Muscle of leg (tissue), 16 donors: ENCODE results near the gene DHRS7. TPM values are rescaled to one million over a fixed set of nuclear protein-coding genes. Genes with fewer than 3 reads are reported as not detected.

Experiments used
- DNase-seq: peaks from one replicate; pipeline ENCODE4 v3.0.0; 2013
- H3K27ac ChIP-seq: one replicate; pipeline ENCODE4 v1.5.1; 2013; ENCODE audit warnings: mild to moderate bottlenecking, low read length, control low read depth
- H3K27me3 ChIP-seq: one replicate; pipeline ENCODE4 v1.6.1; 2013; ENCODE audit warnings: low read length; ENCODE audit not compliant: control insufficient read depth, insufficient read depth
- H3K36me3 ChIP-seq: one replicate; pipeline ENCODE4 v1.6.1; 2013; ENCODE audit warnings: low read length; ENCODE audit not compliant: control insufficient read depth, insufficient read depth
- H3K4me1 ChIP-seq: one replicate; pipeline ENCODE4 v1.6.1; 2013; ENCODE audit warnings: low read length; ENCODE audit not compliant: control insufficient read depth, insufficient read depth
- H3K4me3 ChIP-seq: one replicate; pipeline ENCODE4 v1.5.1; 2013; ENCODE audit warnings: low read length, control low read depth
- H3K9me3 ChIP-seq: replicated peaks from 2 replicates; pipeline ENCODE4 v1.6.1; 2013; ENCODE audit warnings: low read depth, low read length; ENCODE audit not compliant: control insufficient read depth
- WGBS: methylation state at CpG from one replicate; pipeline ENCODE4 v1.1.5; 2013; ENCODE audit warnings: missing lambda C conversion rate; ENCODE audit not compliant: insufficient coverage; 5-methylcytosine and 5-hydroxymethylcytosine counted together
- long read RNA-seq, 11 donors: transcript quantifications; one replicate each; lab custom pipeline, GENCODE V29; 2026
- polyA plus RNA-seq, 8 donors: library from polyadenylated mRNA; unstranded; fragments of 120-200 nt; gene quantifications; one replicate each; pipeline versions ENCODE4 v1.2.1 to v1.2.3, GENCODE V29; 2013; ENCODE audit warnings: inconsistent platforms in 1 of 8, low replicate concordance in 1 of 8; ENCODE audit not compliant: insufficient read length in 8 of 8, insufficient read depth in 1 of 8
- total RNA-seq: library from RNA; stranded (reverse); fragments of 120-200 nt; gene quantifications from one replicate; pipeline ENCODE4 v1.2.4, GENCODE V29; 2013

The DHRS7 gene, protein sequence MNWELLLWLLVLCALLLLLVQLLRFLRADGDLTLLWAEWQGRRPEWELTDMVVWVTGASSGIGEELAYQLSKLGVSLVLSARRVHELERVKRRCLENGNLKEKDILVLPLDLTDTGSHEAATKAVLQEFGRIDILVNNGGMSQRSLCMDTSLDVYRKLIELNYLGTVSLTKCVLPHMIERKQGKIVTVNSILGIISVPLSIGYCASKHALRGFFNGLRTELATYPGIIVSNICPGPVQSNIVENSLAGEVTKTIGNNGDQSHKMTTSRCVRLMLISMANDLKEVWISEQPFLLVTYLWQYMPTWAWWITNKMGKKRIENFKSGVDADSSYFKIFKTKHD
- total RNA-seq (87.8 TPM), polyA plus RNA-seq (10 to 100 TPM; 61.9 to 88.4 (median 68.7) TPM)
- long read RNA-seq, donor 1, transcript DHRS7-209 (7 exons, 1,322 nt), result major isoform, 30 of 36 reads
- long read RNA-seq, donor 1, partial matches to known transcripts, result 0 of 36 reads
- long read RNA-seq, donor 1, other reads (novel, unspliced or antisense), result 0 of 36 reads
- long read RNA-seq, donor 2, transcript DHRS7-209 (7 exons, 1,322 nt), result major isoform, 8 of 11 reads
- long read RNA-seq, donor 2, partial matches to known transcripts, result 0 of 11 reads
- long read RNA-seq, donor 2, other reads (novel, unspliced or antisense), result 0 of 11 reads
- long read RNA-seq, donor 3, transcript DHRS7-209 (7 exons, 1,322 nt), result major isoform, 58 of 66 reads
- long read RNA-seq, donor 3, partial matches to known transcripts, result 0 of 66 reads
- long read RNA-seq, donor 3, other reads (novel, unspliced or antisense), result 0 of 66 reads
- long read RNA-seq, donor 4, transcript DHRS7-209 (7 exons, 1,322 nt), result major isoform, 18 of 22 reads
- long read RNA-seq, donor 4, partial matches to known transcripts, result 0 of 22 reads
- long read RNA-seq, donor 4, other reads (novel, unspliced or antisense), result 0 of 22 reads
- long read RNA-seq, donor 5, transcript DHRS7-207 (4 exons, 924 nt), result minor isoform, 6 of 129 reads
- long read RNA-seq, donor 5, transcript DHRS7-209 (7 exons, 1,322 nt), result major isoform, 94 of 129 reads
- long read RNA-seq, donor 5, transcript DHRS7-206 (2 exons, 563 nt), result minor isoform, 15 of 129 reads
- long read RNA-seq, donor 5, partial matches to known transcripts, result 12 of 129 reads
- long read RNA-seq, donor 5, other reads (novel, unspliced or antisense), result 0 of 129 reads
- long read RNA-seq, donor 6, transcript DHRS7-206 (2 exons, 563 nt), result minor isoform, 6 of 78 reads
- long read RNA-seq, donor 6, transcript DHRS7-209 (7 exons, 1,322 nt), result major isoform, 66 of 78 reads
- long read RNA-seq, donor 6, transcript DHRS7-207 (4 exons, 924 nt), result minor isoform, 5 of 78 reads
- long read RNA-seq, donor 6, partial matches to known transcripts, result 0 of 78 reads
- long read RNA-seq, donor 6, other reads (novel, unspliced or antisense), result 0 of 78 reads
- long read RNA-seq, donor 7, transcript DHRS7-206 (2 exons, 563 nt), result minor isoform, 9 of 64 reads
- long read RNA-seq, donor 7, transcript DHRS7-207 (4 exons, 924 nt), result minor isoform, 6 of 64 reads
- long read RNA-seq, donor 7, transcript DHRS7-209 (7 exons, 1,322 nt), result major isoform, 41 of 64 reads
- long read RNA-seq, donor 7, partial matches to known transcripts, result 5 of 64 reads
- long read RNA-seq, donor 7, other reads (novel, unspliced or antisense), result 0 of 64 reads
- long read RNA-seq, donor 8, transcript DHRS7-209 (7 exons, 1,322 nt), result major isoform, 24 of 30 reads
- long read RNA-seq, donor 8, transcript DHRS7-206 (2 exons, 563 nt), result minor isoform, 6 of 30 reads
- long read RNA-seq, donor 8, partial matches to known transcripts, result 0 of 30 reads
- long read RNA-seq, donor 8, other reads (novel, unspliced or antisense), result 0 of 30 reads
- long read RNA-seq, donor 9, transcript DHRS7-209 (7 exons, 1,322 nt), result major isoform, 42 of 69 reads
- long read RNA-seq, donor 9, transcript DHRS7-206 (2 exons, 563 nt), result minor isoform, 12 of 69 reads
- long read RNA-seq, donor 9, partial matches to known transcripts, result 12 of 69 reads
- long read RNA-seq, donor 9, other reads (novel, unspliced or antisense), result 0 of 69 reads
- long read RNA-seq, donor 10, transcript DHRS7-206 (2 exons, 563 nt), result minor isoform, 29 of 111 reads
- long read RNA-seq, donor 10, transcript DHRS7-209 (7 exons, 1,322 nt), result major isoform, 51 of 111 reads
- long read RNA-seq, donor 10, partial matches to known transcripts, result 29 of 111 reads
- long read RNA-seq, donor 10, other reads (novel, unspliced or antisense), result 0 of 111 reads
- long read RNA-seq, donor 11, transcript DHRS7-206 (2 exons, 563 nt), result minor isoform, 17 of 97 reads
- long read RNA-seq, donor 11, transcript DHRS7-209 (7 exons, 1,322 nt), result major isoform, 61 of 97 reads
- long read RNA-seq, donor 11, partial matches to known transcripts, result 16 of 97 reads
- long read RNA-seq, donor 11, other reads (novel, unspliced or antisense), result 0 of 97 reads

DNA sequence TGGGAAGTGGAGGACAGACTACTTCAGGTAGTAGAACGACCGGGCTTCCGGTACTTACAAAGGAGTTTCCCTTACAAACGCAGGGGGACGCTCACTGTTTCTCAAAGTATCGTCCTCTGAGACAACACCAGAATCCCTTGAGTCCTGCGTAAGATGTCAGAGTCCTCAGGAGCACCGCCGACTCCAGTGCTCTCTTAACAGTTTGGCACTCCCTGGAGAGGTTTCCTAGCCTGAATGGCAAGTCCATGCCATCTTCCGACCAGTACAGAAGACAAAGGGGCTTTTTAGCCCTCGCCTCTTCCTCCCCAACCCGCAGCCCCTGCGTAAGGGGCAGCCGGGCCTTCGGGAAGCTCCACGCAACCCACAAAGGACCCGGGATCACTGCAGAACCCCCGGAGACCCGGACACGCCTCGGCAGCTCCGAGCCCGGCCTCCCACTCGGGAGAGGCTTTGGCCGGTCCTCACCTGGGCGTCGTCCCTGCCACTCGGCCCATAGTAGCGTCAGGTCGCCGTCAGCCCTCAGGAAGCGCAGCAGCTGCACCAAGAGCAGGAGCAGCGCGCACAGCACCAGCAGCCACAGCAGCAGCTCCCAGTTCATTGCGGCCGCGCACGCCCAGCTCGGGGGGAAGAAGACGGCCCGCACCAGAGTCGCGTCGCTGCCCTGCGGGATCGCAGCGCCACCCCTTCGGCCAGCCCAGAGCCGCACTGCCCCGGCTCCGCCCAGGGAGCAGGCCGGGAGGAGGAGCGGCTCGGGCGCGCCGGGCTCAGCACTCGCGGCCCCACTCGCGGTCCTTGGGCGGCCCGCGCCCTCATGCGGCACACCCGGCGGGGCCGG is at the start of gene DHRS7:
Gene DHRS7 (minus strand): TSS at position 687 of the 835 bp plus-strand sequence. CDS start 89 bp downstream, at position 598.
- no peaks in the 10 kb centered on the region for H3K36me3 ChIP-seq
- H3K4me3 ChIP-seq, result peak within 1 kb of the TSS; percentile 94
- under 1% methylated on average over 63 of the region's 68 CpGs for WGBS
- H3K27ac ChIP-seq, result peak within 1 kb of the TSS; percentile 95
- no peaks in the 10 kb centered on the region for H3K9me3 ChIP-seq
- H3K4me1 ChIP-seq, result peaks cover 10% of the 10 kb centered on the region
- DNase-seq, result peak; percentile 93
- peaks cover 2% of the 10 kb centered on the region for H3K27me3 ChIP-seq

DNA sequence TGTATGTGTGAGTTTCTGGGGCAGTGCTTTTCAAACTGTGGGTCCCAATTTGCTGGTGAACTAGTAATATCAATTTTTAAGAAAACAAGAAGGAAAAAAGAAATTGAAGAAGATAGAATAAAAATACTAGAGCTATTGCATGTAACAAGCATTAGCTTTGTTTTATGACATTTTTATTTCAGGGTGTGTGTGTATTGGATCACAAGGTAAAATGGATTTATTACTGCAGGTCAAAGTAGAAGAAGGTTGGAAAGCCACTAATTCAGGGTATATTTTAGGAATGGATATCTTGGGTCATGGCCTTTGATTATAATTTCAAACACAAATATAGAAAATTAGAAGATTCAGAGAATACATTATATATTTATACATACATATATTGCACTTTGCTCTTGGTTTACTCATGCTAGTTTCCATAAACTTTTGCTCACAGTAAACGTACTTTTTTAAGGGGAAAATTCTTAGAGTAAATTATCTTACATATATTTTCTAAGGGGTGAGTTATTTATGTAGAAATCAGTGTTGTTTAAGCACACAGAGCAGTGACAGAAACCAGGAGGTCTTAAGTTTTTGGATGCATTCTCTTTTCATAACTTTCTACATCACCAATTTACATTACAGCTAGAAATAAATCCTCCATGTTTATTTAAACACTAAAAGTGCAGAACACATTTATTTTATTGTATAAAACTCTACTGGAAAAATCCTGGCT is 49.4 kb upstream of the DHRS7 start:
- H3K9me3 ChIP-seq, result no peaks in the 10 kb centered on the region
- no peak overlapping the region for H3K4me3 ChIP-seq
- no CpG with 5 or more reads among the region's 1 CpG for WGBS
- H3K4me1 ChIP-seq, result peaks cover 17% of the 10 kb centered on the region
- no peak for DNase-seq
- H3K27me3 ChIP-seq, result no peaks in the 10 kb centered on the region
- H3K36me3 ChIP-seq, result no peaks in the 10 kb centered on the region
- H3K27ac ChIP-seq, result peak overlapping the region; percentile 11

DNA sequence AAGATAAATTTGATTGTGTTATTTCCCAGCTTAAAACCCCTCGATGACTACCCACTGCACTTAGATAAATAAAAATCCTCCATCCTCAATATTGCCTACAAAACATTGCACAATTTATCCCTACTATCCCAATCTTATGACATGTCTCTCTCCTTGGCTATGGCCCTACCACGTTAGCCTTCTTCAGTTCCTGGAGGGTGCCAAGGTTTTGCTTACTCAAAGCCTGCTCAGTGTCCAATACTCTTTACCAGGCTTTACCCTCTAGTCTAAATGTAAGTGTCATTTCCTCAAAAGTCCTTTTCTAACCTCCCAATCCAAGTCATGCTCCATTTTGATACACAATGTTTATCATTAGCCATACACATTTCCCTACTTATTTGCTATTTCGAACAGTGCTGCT is 48.8 kb upstream of the DHRS7 start:
- H3K9me3 ChIP-seq, result no peaks in the 10 kb centered on the region
- H3K27me3 ChIP-seq, result no peaks in the 10 kb centered on the region
- peaks cover 17% of the 10 kb centered on the region for H3K4me1 ChIP-seq
- H3K27ac ChIP-seq, result no peak overlapping the region
- 80% methylated on average over 2 of the region's 3 CpGs for WGBS
- no peak for DNase-seq
- H3K4me3 ChIP-seq, result no peak overlapping the region
- H3K36me3 ChIP-seq, result no peaks in the 10 kb centered on the region

DNA sequence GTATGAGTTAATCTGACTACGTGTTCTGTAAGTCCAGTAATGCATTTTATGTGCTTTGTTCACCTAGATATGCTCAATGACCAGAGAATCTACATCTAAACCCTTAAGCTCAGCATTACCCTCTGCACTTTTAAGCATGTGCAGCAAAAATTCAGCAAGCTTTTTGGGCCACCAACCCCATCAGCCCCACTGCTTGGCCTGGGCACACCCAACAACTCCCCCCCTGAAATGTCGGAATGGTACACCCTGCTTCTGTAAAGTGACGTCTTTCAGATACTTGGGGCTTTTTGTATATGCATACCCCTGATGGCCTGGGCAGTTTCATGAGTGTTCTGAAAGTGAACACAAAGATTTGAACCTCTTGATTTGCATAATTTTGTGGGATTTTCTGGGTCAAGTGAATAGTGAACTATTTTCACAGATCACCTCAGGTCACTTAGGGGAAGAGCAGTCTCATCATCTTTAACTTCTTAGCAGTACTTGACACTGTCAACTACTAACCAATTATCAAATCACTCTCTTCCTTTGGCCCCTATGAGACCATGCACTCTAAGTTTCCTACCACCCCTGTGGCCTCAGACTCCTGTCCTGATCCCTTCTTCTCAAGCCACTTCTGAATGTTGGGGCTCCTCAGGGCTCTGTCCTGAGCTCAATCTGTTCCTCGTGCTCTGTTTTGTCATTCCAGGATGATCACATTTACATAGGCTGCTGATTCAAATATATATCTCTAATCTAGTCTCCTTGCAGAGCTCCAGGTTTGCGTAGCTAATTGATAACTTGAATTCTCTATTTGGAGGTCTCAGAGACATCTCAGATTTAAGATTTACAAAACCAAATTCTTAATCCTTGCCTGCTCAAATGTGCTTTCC is 47.5 kb upstream of the DHRS7 start:
- H3K4me1 ChIP-seq, result peaks cover 13% of the 10 kb centered on the region
- no peaks in the 10 kb centered on the region for H3K36me3 ChIP-seq
- no peaks in the 10 kb centered on the region for H3K9me3 ChIP-seq
- 80% methylated on average over 1 of the region's 5 CpGs for WGBS
- no peak overlapping the region for H3K27ac ChIP-seq
- DNase-seq, result no peak
- no peaks in the 10 kb centered on the region for H3K27me3 ChIP-seq
- H3K4me3 ChIP-seq, result no peak overlapping the region

DNA sequence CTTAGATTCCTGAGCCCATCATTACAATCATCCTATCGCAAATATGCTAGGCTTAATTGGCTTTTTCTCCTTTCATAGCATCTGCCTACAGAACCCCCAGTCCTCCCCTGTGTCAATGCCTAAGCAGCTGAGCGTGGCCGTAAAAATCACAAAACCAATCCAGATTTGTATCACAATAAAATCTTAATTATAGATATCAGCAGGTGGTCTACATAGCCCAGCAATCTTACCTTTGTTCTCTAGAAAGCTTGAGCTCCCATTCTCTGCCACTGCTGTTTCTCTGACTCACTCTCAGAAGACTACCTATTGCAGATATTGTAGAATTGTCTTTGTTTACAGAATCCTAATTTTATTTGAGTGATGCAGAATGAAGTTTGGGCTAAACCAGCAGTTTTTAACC is 46.0 kb upstream of the DHRS7 start:
- WGBS, result 82% methylated on average over 1 of the region's 3 CpGs
- H3K9me3 ChIP-seq, result no peaks in the 10 kb centered on the region
- no peaks in the 10 kb centered on the region for H3K36me3 ChIP-seq
- H3K4me3 ChIP-seq, result no peak overlapping the region
- no peak for DNase-seq
- H3K27me3 ChIP-seq, result no peaks in the 10 kb centered on the region
- H3K27ac ChIP-seq, result no peak overlapping the region
- H3K4me1 ChIP-seq, result peaks cover 2% of the 10 kb centered on the region

DNA sequence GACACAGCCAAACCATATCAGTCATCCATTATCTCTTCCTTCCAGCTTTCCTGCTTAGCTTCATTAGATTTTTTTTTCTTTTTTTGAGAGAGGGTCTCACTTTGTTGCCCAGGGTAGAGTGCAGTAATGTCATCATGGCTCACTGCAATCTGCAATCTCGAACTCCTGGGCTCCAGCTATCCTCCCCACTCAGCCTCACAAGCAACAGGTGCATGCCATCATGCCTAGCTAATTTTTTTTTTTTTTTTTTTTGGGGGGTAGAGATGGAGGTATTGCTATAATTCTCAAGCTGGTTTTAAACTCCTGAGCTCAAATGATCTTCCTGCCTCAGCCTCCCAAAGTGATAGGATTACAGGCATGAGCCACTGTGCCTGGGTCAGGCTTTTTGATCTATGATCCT is 45.5 kb upstream of the DHRS7 start:
- Histone ChIP-seq H3K4me3 (no peak overlapping the region), H3K36me3 (no peaks in the 10 kb centered on the region), H3K4me1 (no peaks in the 10 kb centered on the region), H3K27ac (no peak overlapping the region), H3K27me3 (no peaks in the 10 kb centered on the region), H3K9me3 (no peaks in the 10 kb centered on the region)
- no CpG with 5 or more reads among the region's 1 CpG for WGBS
- no peak for DNase-seq

DNA sequence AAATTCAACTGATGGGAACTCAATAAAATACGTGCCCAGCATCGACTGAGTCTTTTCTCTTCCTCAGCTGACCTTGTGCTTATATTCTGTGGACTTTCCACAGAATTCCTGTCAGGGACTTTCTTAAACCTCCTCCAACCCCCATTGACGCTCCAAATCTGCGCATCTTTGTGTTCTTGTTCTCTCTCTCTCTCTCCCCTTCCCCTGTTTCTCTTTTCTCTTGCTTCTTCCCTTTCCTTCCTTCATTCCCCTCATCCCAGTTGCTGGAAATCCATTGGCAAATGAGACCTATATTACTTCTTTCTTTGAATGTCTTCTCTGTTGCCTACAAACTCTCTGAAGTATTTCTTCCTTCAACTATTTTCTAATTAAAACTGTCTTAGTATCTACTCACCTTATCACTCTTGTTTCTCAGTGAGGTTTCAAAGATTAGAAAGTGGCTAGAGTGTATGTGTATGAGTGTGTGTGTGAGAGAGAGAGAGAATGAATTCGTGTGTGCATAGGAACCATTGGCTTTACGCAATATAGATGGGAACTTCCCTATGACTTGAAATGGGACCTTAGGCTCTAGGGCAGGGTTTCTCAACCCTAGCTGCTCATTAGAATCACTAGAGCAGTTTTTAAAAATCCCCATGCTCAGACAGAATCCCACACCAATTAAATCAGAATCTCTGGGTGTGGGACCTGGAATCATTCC is 41.8 kb upstream of the DHRS7 start:
- Histone ChIP-seq H3K4me3 (no peak overlapping the region), H3K36me3 (no peaks in the 10 kb centered on the region), H3K4me1 (peaks cover 5% of the 10 kb centered on the region), H3K27ac (no peak overlapping the region), H3K27me3 (no peaks in the 10 kb centered on the region), H3K9me3 (no peaks in the 10 kb centered on the region)
- WGBS, result 97% methylated on average over 4 of the region's 6 CpGs
- no peak for DNase-seq
